Spleen (tissue), 11 donors: ENCODE results near the gene THRAP3. TPM values are rescaled to one million over a fixed set of nuclear protein-coding genes. Genes with fewer than 3 reads are reported as not detected.
A peak's percentile ranks its signal among the peaks of the same experiment; 100 is the strongest.

Experiments used
- DNase-seq: peaks from one replicate; pipeline ENCODE4 v3.0.0-alpha.2; 2020
- H3K27ac ChIP-seq, 8 donors: fragments of 200-600 bp; sonication (generic) in 7 of 8; 1 replicate in 4 of 8; 2 replicates in 4 of 8; pipeline versions ENCODE4 v1.5.0 to v1.8.0; 2016 to 2021; ENCODE audit warnings: inconsistent platforms in 4 of 8, mild to moderate bottlenecking in 4 of 8, moderate library complexity in 1 of 8
- H3K27me3 ChIP-seq, 7 donors: fragments of 200-600 bp; sonication (generic) in 6 of 7; replicated peaks in 1 of 7; 1 replicate in 4 of 7; 2 replicates in 3 of 7; pipeline versions ENCODE4 v1.5.0 to v1.8.0; 2016 to 2021; ENCODE audit warnings: inconsistent platforms in 3 of 7, mild to moderate bottlenecking in 1 of 7
- H3K36me3 ChIP-seq, 6 donors: fragments of 200-600 bp; sonication (generic) in 5 of 6; 1 replicate in 4 of 6; 2 replicates in 2 of 6; pipeline versions ENCODE4 v1.5.0 to v1.8.0; 2016 to 2021; ENCODE audit warnings: inconsistent platforms in 2 of 6
- H3K4me1 ChIP-seq, 6 donors: fragments of 200-600 bp; sonication (generic) in 5 of 6; 1 replicate in 3 of 6; 2 replicates in 3 of 6; pipeline versions ENCODE4 v1.5.0 to v1.8.0; 2016 to 2021; ENCODE audit warnings: inconsistent platforms in 3 of 6
- H3K4me3 ChIP-seq, 8 donors: fragments of 200-600 bp; sonication (generic) in 7 of 8; 1 replicate in 4 of 8; 2 replicates in 4 of 8; pipeline versions ENCODE4 v1.5.0 to v1.8.0; 2016 to 2021; ENCODE audit warnings: inconsistent platforms in 4 of 8, mild to moderate bottlenecking in 4 of 8, moderate library complexity in 2 of 8
- H3K9me3 ChIP-seq, 8 donors: fragments of 200-600 bp; sonication (generic) in 7 of 8; 1 replicate in 4 of 8; 2 replicates in 4 of 8; pipeline versions ENCODE4 v1.5.0 to v1.8.0; 2016 to 2021; ENCODE audit warnings: inconsistent platforms in 4 of 8
- CTCF ChIP-seq, 11 experiments: fragments of 200-600 bp in 7 of 11; fragments of 450-650 bp in 4 of 11; sonication (generic) in 4 of 11; IDR thresholded peaks in 8 of 11; conservative IDR thresholded peaks in 3 of 11; 1 replicate in 7 of 11; 2 replicates in 4 of 11; pipeline versions ENCODE4 v1.4.0 to v1.8.0; 2016 to 2021; ENCODE audit warnings: antibody characterized with exemption in 11 of 11, inconsistent platforms in 4 of 11, mild to moderate bottlenecking in 1 of 11
- POLR2A ChIP-seq, 3 donors: fragments of 450-650 bp; IDR thresholded peaks; one replicate each; pipeline ENCODE4 v1.5.1; 2017; ENCODE audit warnings: antibody characterized with exemption in 3 of 3, mild to moderate bottlenecking in 1 of 3
- POLR2AphosphoS5 ChIP-seq, 3 donors: sonication (generic); formaldehyde crosslinking; IDR thresholded peaks; one replicate each; pipeline ENCODE4 v1.5.1; 2017; ENCODE audit warnings: antibody characterized with exemption in 3 of 3
- WGBS, 5 donors: extraction: QIAGEN DNeasy Blood & Tissue Kit in 3 of 5; methylation state at CpG; one replicate each; pipeline versions ENCODE4 v1.1.5 to v1.1.7; 2013 to 2018; 5-methylcytosine and 5-hydroxymethylcytosine counted together
- intact Hi-C: fragments of 100-400 bp; cut with DNase I; formaldehyde crosslinking; loops from one replicate; pipeline ENCODE4 v1.15.0; 2023; ENCODE audit warnings: low total_unique reads
- polyA plus RNA-seq, 3 donors: library from polyadenylated mRNA; stranded (reverse); fragments of 200-250 nt; gene quantifications; one replicate each; pipeline ENCODE4 v1.2.1, GENCODE V29; 2013
- total RNA-seq, 7 donors: library from RNA; depleted of rRNA in 3 of 7; stranded (reverse); fragments of >200 nt in 3 of 7; fragmentation: NEBNext Ultra II Directional in 4 of 7; extraction: Animal tissue kit (Norgen Biotek cat#: 25700) in 4 of 7; gene quantifications; one replicate each; pipeline versions ENCODE4 v1.1.0 to v1.2.1, GENCODE V29; 2016 to 2021
- donor health status: healthy with polysubstance abuse.
- donor health status: DM: no; HTN: no; CAD: no; lungs with moderate emphysema.
- donor health status: DM: no; HTN: no; CAD: no.
- donor health status: Bipolar disorder and iron deficiency.
- donor health status: healthy.
- donor health status: DM: no; HTN: no; CAD: no.
- donor health status: DM: yes; HTN: yes; CAD: no.

The THRAP3 gene
- total and polyA plus RNA-seq, 10 donors: 21.2 to 109 (median 86.4) TPM

GRCh38 chr1:36327421-36328087 is 103.3 kb downstream of the THRAP3 start:
- peaks cover 13 to 62% (median 34%) of the 10 kb centered on the region in 6 donors for H3K4me1 ChIP-seq
- peak overlapping the region in 3 of 8 donors; percentile 1 to 43 (median 19) for H3K27ac ChIP-seq
- TF ChIP-seq POLR2AphosphoS5 (IDR thresholded peaks at IDR 0.05) (no peak), CTCF (IDR thresholded peaks at IDR 0.05 in 8 of 11, conservative IDR thresholded peaks at IDR 0.05 in 3 of 11) (no peak), POLR2A (IDR thresholded peaks at IDR 0.05) (no peak)
- no peaks in the 10 kb centered on the region for H3K9me3 ChIP-seq
- H3K27me3 ChIP-seq: peaks cover 0 to 36% (median 0%) of the 10 kb centered on the region in 7 donors
- intact Hi-C loops: no loop called here
- no peak for DNase-seq
- no peaks in the 10 kb centered on the region for H3K36me3 ChIP-seq
- 84 to 97% (median 91%) methylated on average over 8 to 9 of the region's 9 CpGs for WGBS, 5 donors
- H3K4me3 ChIP-seq: no peak overlapping the region

- H3K27me3 ChIP-seq: peaks cover 0 to 31% (median 0%) of the 10 kb centered on the region in 7 donors
- 69 to 93% (median 86%) methylated on average over 2 to 6 of the region's 6 CpGs for WGBS, 5 donors
- peaks cover 13 to 57% (median 31%) of the 10 kb centered on the region in 6 donors for H3K4me1 ChIP-seq
- intact Hi-C loops: no loop called here
- DNase-seq: no peak
- H3K27ac ChIP-seq: peak overlapping the region in 4 of 8 donors; percentile 1 to 43 (median 30)
- TF ChIP-seq CTCF (IDR thresholded peaks at IDR 0.05 in 8 of 11, conservative IDR thresholded peaks at IDR 0.05 in 3 of 11) (no peak), POLR2A (IDR thresholded peaks at IDR 0.05) (no peak), POLR2AphosphoS5 (IDR thresholded peaks at IDR 0.05) (no peak)
- no peaks in the 10 kb centered on the region for H3K9me3 ChIP-seq
- no peak overlapping the region for H3K4me3 ChIP-seq
- no peaks in the 10 kb centered on the region for H3K36me3 ChIP-seq
Measured at GRCh38 chr1:36328088-36328480, 103.8 kb downstream of the THRAP3 start.

- no peak for TF ChIP-seq CTCF (IDR thresholded peaks at IDR 0.05 in 8 of 11, conservative IDR thresholded peaks at IDR 0.05 in 3 of 11)
- TF ChIP-seq POLR2AphosphoS5 (IDR thresholded peaks at IDR 0.05): peak in 2 of 3 donors; percentile 57 to 62
- no peak for TF ChIP-seq POLR2A (IDR thresholded peaks at IDR 0.05)
- Histone ChIP-seq H3K36me3 (no peaks in the 10 kb centered on the region), H3K4me1 (peaks cover 13 to 53% (median 29%) of the 10 kb centered on the region in 6 donors), H3K27ac (peak overlapping the region in 5 of 8 donors; percentile 1 to 43 (median 20)), H3K27me3 (peaks cover 0 to 25% (median 0%) of the 10 kb centered on the region in 7 donors), H3K9me3 (no peaks in the 10 kb centered on the region), H3K4me3 (no peak overlapping the region)
- no peak for DNase-seq
- WGBS, 5 donors: 50 to 71% (median 53%) methylated on average over 4 to 6 of the region's 6 CpGs
- intact Hi-C loops: no loop called here
Measured at GRCh38 chr1:36328713-36329112, 104.5 kb downstream of the THRAP3 start.

GRCh38 chr1:36329817-36330216 is 105.6 kb downstream of the THRAP3 start:
- no peak overlapping the region for H3K27ac ChIP-seq
- H3K9me3 ChIP-seq: no peaks in the 10 kb centered on the region
- no peak for TF ChIP-seq POLR2AphosphoS5 (IDR thresholded peaks at IDR 0.05)
- TF ChIP-seq CTCF (IDR thresholded peaks at IDR 0.05 in 8 of 11, conservative IDR thresholded peaks at IDR 0.05 in 3 of 11): no peak
- no peak for TF ChIP-seq POLR2A (IDR thresholded peaks at IDR 0.05)
- intact Hi-C loops: no loop called here
- H3K4me3 ChIP-seq: no peak overlapping the region
- H3K4me1 ChIP-seq: peaks cover 7 to 42% (median 18%) of the 10 kb centered on the region in 6 donors
- peaks cover 0 to 15% (median 0%) of the 10 kb centered on the region in 7 donors for H3K27me3 ChIP-seq
- no peak for DNase-seq
- 84 to 98% (median 92%) methylated on average over 9 of the region's 9 CpGs for WGBS, 5 donors
- H3K36me3 ChIP-seq: no peaks in the 10 kb centered on the region
